Peyer's patch (tissue), 4 donors: ENCODE results near the gene ADGRB3.

Experiments used
- CTCF ChIP-seq, 6 experiments: fragments of 450-650 bp in 4 of 6; fragments of 200-600 bp in 2 of 6; sonication (generic) in 1 of 6; IDR thresholded peaks; one replicate each; pipeline ENCODE4 v1.5.1; 2017 to 2019; ENCODE audit warnings: antibody characterized with exemption in 6 of 6, mild to moderate bottlenecking in 3 of 6, moderate library complexity in 1 of 6
- POLR2A ChIP-seq, 2 donors: fragments of 450-650 bp; IDR thresholded peaks; one replicate each; pipeline ENCODE4 v1.5.1; 2017; ENCODE audit warnings: antibody characterized with exemption in 2 of 2, mild to moderate bottlenecking in 2 of 2, moderate library complexity in 2 of 2

GRCh38 chr6:68716620-68717019, 81.5 kb downstream of the ADGRB3 start:
- TF ChIP-seq CTCF (IDR thresholded peaks at IDR 0.05) = no peak
- TF ChIP-seq POLR2A (IDR thresholded peaks at IDR 0.05) = no peak
